Neuron (in vitro differentiated cells): Measurements from ENCODE around the gene RXFP2.

ENCODE experiments used
- H2AFZ ChIP-seq: one replicate; pipeline ENCODE4 v1.6.1; 2013; ENCODE audit warnings: low read depth, mild to moderate bottlenecking, inconsistent platforms, low read length, moderate library complexity
- H3K27me3 ChIP-seq: one replicate; pipeline ENCODE4 v1.6.1; 2013; ENCODE audit warnings: low read length; ENCODE audit not compliant: insufficient read depth
- H3K36me3 ChIP-seq: one replicate; pipeline ENCODE4 v1.6.1; 2013; ENCODE audit warnings: low read length; ENCODE audit not compliant: insufficient read depth
- H3K4me1 ChIP-seq: one replicate; pipeline ENCODE4 v1.6.1; 2013; ENCODE audit warnings: low read length; ENCODE audit not compliant: insufficient read depth
- H3K4me3 ChIP-seq: 2 replicates; pipeline ENCODE4 v1.5.1; 2013; ENCODE audit warnings: mild to moderate bottlenecking, low read length, moderate library complexity
- H3K9me3 ChIP-seq: one replicate; pipeline ENCODE4 v1.6.1; 2013; ENCODE audit warnings: low read length

The RXFP2 gene

DNA sequence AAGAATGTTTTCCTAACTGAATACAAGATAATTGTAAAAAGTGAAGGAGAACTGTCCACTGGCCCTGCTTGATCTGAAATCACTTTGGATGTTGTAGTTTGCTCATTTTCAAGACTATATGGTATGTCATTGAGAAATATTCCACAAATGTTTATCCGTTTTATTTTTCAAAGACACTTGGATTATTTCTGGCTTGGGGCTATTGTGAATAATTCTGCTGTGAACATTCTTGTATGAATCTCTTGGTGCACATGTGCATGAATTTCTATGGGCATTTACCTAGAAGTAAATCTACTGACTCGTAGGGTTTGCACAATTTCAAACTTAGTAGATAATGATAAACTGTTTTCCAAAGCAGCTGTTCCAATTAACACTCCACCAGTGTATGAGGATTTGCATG, 8.6 kb downstream of the RXFP2 start:
- peaks cover 14% of the 10 kb centered on the region for H3K27me3 ChIP-seq
- H2AFZ ChIP-seq: no peak overlapping the region
- no peak overlapping the region for H3K4me3 ChIP-seq
- H3K9me3 ChIP-seq: no peaks in the 10 kb centered on the region
- no peaks in the 10 kb centered on the region for H3K4me1 ChIP-seq
- H3K36me3 ChIP-seq: no peaks in the 10 kb centered on the region

DNA sequence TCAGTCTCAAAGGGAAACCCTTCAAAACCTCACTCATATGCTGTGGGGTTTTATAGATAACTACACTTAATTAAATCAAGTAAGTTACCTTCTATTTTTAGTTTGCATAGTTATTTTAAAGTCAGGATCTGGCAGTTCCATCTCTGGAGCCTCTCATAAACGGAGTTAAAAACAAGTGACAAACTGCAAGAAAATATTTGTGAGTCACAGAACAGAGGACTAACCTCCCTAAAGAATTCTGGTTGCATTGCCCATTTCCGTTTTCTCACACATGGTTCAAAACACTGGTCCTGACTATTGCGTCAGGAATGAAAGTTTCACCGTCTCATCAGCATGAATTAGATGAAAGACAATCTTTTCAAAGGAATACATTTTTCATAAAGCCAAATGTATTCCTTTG, 10.6 kb downstream of the RXFP2 start:
- Histone ChIP-seq H3K36me3 (no peaks in the 10 kb centered on the region), H3K4me3 (no peak overlapping the region), H3K27me3 (peaks cover 8% of the 10 kb centered on the region)

DNA sequence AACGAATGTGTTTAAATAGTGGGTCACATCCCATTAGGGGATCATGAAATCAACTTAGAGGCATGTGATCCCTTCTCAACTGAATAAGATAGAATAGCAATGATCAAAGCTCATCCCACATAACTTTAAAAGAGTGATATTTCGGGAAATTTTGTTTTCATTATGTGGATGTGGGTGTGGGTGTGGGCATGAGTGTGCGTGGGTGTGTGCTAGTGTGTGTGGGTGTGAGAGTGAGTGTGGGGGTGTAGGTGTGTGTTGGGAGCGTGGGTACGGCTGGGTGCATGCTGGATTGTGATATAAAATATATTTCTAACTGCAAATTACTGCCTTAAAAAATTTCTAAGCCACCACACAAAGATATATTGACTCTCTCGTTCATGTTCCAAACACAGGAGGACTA, 15.9 kb downstream of the RXFP2 start:
- Histone ChIP-seq H3K4me1 (no peaks in the 10 kb centered on the region), H3K4me3 (no peak overlapping the region), H3K36me3 (no peaks in the 10 kb centered on the region), H3K9me3 (no peaks in the 10 kb centered on the region), H3K27me3 (no peaks in the 10 kb centered on the region), H2AFZ (no peak overlapping the region)

More for the DNA sequence above, 10.6 kb downstream of the RXFP2 start:
- no peak overlapping the region for H2AFZ ChIP-seq
- H3K9me3 ChIP-seq: no peaks in the 10 kb centered on the region
- no peaks in the 10 kb centered on the region for H3K4me1 ChIP-seq

DNA sequence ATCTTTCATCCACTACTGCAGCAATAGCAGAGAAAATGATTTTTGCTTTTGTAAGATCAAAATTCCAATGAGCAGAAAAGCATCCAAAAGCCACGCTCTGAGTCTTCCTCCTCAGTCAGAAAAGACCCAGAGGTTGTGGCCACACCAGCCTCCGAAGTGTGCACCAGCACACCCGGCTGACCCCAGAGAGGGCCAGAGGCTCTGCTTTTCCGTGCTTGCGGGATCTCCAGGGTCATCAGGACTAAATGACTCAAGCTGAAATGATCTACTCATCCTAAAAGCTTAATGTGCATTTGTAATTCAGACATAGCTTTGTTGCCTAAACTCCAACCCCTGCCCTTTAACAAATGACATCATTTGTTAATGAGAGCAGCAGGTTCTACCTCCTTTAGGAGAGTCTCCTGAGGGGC, 16.5 kb downstream of the RXFP2 start:
- no peak overlapping the region for H2AFZ ChIP-seq

DNA sequence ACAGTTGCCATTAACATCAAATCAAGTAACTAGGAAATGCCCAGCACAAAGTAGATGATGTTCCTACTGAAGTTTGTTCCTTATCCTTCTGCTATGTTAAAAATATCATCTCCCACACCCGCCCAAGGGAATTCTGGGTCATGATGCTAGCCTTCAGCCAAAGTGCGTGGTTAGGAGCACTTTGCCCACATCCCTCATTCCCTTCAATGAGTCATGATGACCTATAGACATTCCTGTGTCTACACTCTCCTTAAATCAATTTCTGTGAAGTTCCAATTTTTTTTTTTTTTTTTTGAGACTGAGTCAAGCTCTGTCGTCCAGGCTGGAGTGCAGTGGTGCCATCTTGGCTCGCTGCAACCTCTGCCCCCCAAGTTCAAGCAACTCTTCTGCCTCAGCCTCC, 17.0 kb downstream of the RXFP2 start:
- Histone ChIP-seq H3K36me3 (no peaks in the 10 kb centered on the region), H3K4me3 (no peak overlapping the region), H2AFZ (no peak overlapping the region), H3K9me3 (no peaks in the 10 kb centered on the region), H3K4me1 (no peaks in the 10 kb centered on the region), H3K27me3 (no peaks in the 10 kb centered on the region)

More for the DNA sequence above, 16.5 kb downstream of the RXFP2 start:
- Histone ChIP-seq H3K4me1 (no peaks in the 10 kb centered on the region), H3K4me3 (no peak overlapping the region), H3K36me3 (no peaks in the 10 kb centered on the region), H3K27me3 (no peaks in the 10 kb centered on the region), H3K9me3 (no peaks in the 10 kb centered on the region)

DNA sequence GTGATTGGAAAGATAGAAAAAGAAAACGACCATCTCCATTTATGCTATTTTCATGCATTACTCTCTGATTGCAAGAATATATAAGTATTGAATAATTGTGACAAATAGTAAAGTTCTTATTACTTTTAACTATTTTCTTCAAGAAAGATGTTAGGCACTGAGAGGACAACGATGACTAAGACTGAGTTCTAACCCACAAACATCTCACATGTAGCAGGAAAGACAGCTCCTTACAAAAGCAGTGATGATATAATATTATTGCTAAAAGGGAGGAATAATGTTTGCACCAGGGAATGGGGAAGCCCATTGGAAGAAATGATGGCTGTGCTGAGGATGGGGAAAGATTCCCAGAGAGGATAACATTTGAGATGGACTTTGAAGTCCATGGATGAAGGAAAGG, 22.6 kb downstream of the RXFP2 start:
- Histone ChIP-seq H3K4me3 (no peak overlapping the region), H3K36me3 (no peaks in the 10 kb centered on the region), H3K4me1 (no peaks in the 10 kb centered on the region), H2AFZ (no peak overlapping the region), H3K27me3 (peaks cover 2% of the 10 kb centered on the region), H3K9me3 (no peaks in the 10 kb centered on the region)

DNA sequence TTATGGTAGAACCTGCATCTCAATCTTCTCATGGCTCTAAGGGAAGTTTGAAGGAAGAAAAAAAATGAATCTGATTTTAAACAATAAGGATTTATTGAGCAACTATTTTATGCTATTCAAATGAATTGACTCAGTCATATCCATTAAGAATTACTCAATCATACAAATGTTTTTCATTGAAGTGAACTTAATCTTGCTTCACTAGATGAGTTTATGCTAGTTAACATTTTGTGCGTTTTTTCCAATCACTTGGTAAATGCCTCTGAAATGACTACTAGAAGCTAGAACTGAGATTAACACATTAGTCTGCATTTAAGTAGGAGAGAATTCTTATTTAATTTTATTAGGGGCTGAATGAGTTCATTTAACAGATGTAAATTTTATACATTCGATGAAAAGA, 25.2 kb downstream of the RXFP2 start:
- Histone ChIP-seq H3K9me3 (no peaks in the 10 kb centered on the region), H2AFZ (no peak overlapping the region), H3K36me3 (no peaks in the 10 kb centered on the region), H3K4me1 (no peaks in the 10 kb centered on the region), H3K4me3 (no peak overlapping the region), H3K27me3 (peaks cover 2% of the 10 kb centered on the region)

DNA sequence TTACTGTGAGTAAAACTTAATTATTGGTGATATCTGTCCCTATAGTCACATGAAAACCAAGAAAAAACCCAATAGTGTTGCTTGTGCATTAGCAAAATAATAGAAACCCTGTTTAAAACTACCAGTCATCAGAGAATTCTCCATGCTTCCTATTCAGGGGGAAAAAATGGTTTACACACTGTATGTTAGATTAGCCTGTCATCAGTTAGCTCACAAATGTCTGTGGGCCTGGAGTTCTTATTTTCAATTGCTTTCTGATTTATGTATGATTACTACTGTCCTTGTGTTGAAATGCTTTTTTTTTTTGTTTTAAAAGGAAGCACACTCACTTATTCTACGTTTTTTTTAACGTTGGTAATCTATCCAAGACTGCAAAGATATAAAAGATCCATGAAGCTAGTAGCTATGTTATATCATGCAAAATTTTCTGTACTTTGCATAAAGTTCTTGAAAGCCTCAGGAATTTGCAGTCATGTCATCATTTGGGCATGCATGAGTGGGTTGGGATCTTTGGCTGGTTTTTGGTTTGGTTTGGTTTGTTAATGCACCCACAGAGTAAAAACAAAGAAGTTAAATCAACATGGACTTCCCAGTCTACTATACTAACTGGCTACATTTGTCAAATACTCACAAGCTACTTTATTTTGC, 25.9 kb downstream of the RXFP2 start:
- no peaks in the 10 kb centered on the region for H3K36me3 ChIP-seq
- no peaks in the 10 kb centered on the region for H3K9me3 ChIP-seq
- no peak overlapping the region for H3K4me3 ChIP-seq
- no peak overlapping the region for H2AFZ ChIP-seq
- H3K27me3 ChIP-seq: peaks cover 2% of the 10 kb centered on the region
- no peaks in the 10 kb centered on the region for H3K4me1 ChIP-seq

DNA sequence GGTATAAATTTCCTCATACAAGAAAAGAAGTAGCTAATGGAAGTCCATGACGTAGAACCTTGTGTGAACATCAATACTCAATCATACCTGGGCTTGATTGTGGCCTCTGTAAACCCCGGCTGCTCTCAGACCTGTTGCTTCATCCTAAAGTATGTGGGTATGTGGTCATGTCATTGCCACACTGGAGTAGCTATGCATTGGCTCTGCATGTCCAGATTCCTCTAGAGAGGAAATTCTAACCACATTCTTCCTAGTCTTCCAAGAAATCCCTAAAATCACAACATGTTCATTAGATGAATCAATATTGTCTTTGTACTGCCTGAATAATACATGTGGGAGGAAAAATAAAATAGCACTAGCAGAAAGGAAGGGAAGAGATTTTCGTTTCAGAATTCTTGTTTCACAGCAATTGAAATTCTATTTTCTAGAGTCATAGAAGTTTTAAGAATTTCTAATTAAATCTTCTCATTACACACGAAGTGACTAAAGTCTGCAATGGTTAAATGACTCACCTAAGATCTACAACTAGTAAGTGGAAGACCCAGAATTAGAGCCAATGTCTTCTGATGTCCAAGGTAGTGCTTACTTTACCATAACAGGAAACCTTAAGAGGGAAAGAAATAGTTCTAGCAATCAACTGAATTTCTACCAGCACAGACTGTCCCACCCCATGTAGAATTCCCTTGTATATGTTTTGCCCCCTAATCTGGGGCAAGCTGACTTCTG, 28.0 kb downstream of the RXFP2 start:
- Histone ChIP-seq H3K4me1 (no peaks in the 10 kb centered on the region), H3K27me3 (no peaks in the 10 kb centered on the region), H3K4me3 (no peak overlapping the region), H3K9me3 (no peaks in the 10 kb centered on the region), H2AFZ (no peak overlapping the region), H3K36me3 (no peaks in the 10 kb centered on the region)

DNA sequence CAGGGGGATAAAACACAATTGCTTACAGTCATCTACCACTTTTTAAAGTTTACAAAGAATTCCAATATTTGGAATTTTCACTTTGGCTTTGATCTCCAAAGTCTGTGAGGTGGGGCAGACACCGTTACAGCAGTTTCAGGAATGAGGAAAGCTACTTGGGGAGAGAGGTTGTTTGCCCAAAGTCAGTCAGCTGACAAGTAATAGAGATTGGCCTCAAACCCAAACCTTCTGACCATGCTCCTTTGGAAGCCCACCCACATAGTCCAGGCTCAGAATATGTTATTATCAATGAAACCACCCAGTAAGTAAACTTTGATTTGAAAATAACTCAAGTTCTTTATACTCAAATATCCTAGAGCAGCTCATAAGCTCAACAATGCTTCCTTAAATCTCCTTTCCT, 29.0 kb downstream of the RXFP2 start:
- H3K9me3 ChIP-seq: no peaks in the 10 kb centered on the region
- H3K36me3 ChIP-seq: no peaks in the 10 kb centered on the region
- H3K4me1 ChIP-seq: no peaks in the 10 kb centered on the region
- H3K4me3 ChIP-seq: no peak overlapping the region
- no peak overlapping the region for H2AFZ ChIP-seq
- no peaks in the 10 kb centered on the region for H3K27me3 ChIP-seq

DNA sequence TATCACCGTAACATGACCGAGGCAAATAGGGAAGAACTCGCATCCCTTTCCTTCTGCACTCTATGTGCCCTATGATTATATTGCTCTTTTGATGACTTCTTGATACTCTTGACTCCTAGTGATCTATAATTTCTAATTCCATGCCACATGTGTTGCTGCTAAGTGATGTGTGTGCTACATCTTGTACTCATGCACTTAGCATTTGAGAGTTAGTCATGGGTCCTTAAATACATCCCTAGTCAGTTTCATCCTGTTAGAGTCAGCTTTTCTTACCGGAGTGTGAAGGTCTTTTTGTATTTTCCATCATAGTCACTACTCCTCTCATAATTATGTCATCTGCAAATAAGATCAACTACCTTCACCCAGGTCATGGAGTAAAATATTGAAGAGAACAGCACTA, 30.2 kb downstream of the RXFP2 start:
- Histone ChIP-seq H2AFZ (no peak overlapping the region), H3K4me1 (no peaks in the 10 kb centered on the region), H3K36me3 (no peaks in the 10 kb centered on the region), H3K27me3 (no peaks in the 10 kb centered on the region), H3K9me3 (no peaks in the 10 kb centered on the region), H3K4me3 (no peak overlapping the region)

DNA sequence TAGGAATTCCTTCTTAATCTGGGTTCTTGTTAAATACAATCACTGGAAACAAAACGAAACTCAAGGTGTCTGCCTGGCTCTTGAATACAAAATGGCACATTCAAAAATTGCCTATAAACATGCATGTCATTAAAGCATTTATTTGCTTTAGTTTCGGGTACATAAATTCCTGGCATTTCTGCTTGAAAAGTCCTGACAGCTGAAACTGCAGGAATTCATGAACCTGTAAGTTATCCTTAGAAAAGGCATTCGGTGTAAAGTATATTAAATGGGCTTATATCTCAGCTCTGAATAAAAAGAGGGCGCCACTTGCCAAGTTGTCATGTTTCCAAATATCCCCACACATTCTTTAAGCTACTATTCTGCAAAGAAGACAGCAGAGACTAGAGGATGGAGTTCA, 32.9 kb downstream of the RXFP2 start:
- Histone ChIP-seq H3K4me1 (no peaks in the 10 kb centered on the region), H3K4me3 (no peak overlapping the region), H3K9me3 (no peaks in the 10 kb centered on the region), H3K27me3 (no peaks in the 10 kb centered on the region), H3K36me3 (no peaks in the 10 kb centered on the region), H2AFZ (no peak overlapping the region)

DNA sequence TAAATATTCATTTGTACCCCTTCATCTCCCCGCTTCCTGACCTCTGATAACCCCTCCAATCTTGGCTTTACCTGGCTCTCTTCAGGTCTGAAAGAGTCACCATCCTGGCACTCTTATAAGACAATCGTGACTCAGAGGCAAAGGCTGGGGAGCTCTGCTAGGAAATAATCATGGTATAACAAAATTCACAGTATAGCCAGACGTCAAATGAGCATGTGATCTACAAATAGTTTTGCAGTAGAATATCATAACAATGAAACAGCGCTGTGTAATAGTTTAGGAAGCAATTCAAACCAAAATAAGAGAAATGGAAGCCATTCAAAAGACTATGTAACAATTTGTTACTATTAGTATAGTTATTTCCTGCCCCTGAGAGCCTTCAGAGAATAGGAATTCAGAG, 34.2 kb downstream of the RXFP2 start:
- H2AFZ ChIP-seq: no peak overlapping the region
- no peaks in the 10 kb centered on the region for H3K4me1 ChIP-seq
- H3K36me3 ChIP-seq: no peaks in the 10 kb centered on the region
- H3K9me3 ChIP-seq: no peaks in the 10 kb centered on the region
- no peaks in the 10 kb centered on the region for H3K27me3 ChIP-seq
- no peak overlapping the region for H3K4me3 ChIP-seq
